ENCODE results near the gene TAF7.

GRCh38 chr5:141356133-141356532 is 35.5 kb upstream of the TAF7 start:
- TF ChIP-seq POLR2A (IDR thresholded peaks at IDR 0.05) = no peak
- no peak for TF ChIP-seq CTCF (IDR thresholded peaks at IDR 0.05)
- TF ChIP-seq POLR2AphosphoS5 (IDR thresholded peaks at IDR 0.05) = no peak
- no peak for TF ChIP-seq EP300 (IDR thresholded peaks at IDR 0.05; ENCODE audit: low read depth)
